HEK293 (cell line): ENCODE results near the gene TMEM200A.

Experiments
- HOXC10 ChIP-seq: sonication (generic); formaldehyde crosslinking; IDR thresholded peaks from 2 replicates; pipeline ENCODE4 v1.8.1; 2023; ENCODE audit warnings: mild to moderate bottlenecking, missing genetic modification reagents
- RBAK ChIP-seq: fragments of 450-650 bp; formaldehyde crosslinking; IDR thresholded peaks from 2 replicates; pipeline ENCODE4 v1.5.1; 2016; ENCODE audit warnings: missing biosample characterization, missing genetic modification characterization
- YY1 ChIP-seq: fragments of 450-650 bp; formaldehyde crosslinking; IDR thresholded peaks from 2 replicates; pipeline ENCODE4 v1.5.1; 2018; ENCODE audit warnings: missing biosample characterization, missing genetic modification characterization
- ZBTB1 ChIP-seq: fragments of 450-650 bp; formaldehyde crosslinking; IDR thresholded peaks from 2 replicates; pipeline ENCODE4 v1.5.1; 2016; ENCODE audit warnings: missing biosample characterization, missing genetic modification characterization
- ZBTB21 ChIP-seq: fragments of 450-650 bp; formaldehyde crosslinking; IDR thresholded peaks from 2 replicates; pipeline ENCODE4 v1.5.1; 2017; ENCODE audit warnings: missing biosample characterization, missing genetic modification characterization
- TF ChIP-seq, protein P1 (sequence below): fragments of 450-650 bp; formaldehyde crosslinking; IDR thresholded peaks from 2 replicates; pipeline ENCODE4 v1.5.1; 2016; ENCODE audit warnings: missing biosample characterization, missing genetic modification characterization, low read depth
- TF ChIP-seq, protein P2 (sequence below): fragments of 450-650 bp; formaldehyde crosslinking; IDR thresholded peaks from 2 replicates; pipeline ENCODE4 v1.5.1; 2016; ENCODE audit warnings: missing biosample characterization, missing genetic modification characterization, low read depth

- TF ChIP-seq, protein P1, sequence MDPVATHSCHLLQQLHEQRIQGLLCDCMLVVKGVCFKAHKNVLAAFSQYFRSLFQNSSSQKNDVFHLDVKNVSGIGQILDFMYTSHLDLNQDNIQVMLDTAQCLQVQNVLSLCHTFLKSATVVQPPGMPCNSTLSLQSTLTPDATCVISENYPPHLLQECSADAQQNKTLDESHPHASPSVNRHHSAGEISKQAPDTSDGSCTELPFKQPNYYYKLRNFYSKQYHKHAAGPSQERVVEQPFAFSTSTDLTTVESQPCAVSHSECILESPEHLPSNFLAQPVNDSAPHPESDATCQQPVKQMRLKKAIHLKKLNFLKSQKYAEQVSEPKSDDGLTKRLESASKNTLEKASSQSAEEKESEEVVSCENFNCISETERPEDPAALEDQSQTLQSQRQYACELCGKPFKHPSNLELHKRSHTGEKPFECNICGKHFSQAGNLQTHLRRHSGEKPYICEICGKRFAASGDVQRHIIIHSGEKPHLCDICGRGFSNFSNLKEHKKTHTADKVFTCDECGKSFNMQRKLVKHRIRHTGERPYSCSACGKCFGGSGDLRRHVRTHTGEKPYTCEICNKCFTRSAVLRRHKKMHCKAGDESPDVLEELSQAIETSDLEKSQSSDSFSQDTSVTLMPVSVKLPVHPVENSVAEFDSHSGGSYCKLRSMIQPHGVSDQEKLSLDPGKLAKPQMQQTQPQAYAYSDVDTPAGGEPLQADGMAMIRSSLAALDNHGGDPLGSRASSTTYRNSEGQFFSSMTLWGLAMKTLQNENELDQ (tag by site-specific recombination): no peak
- TF ChIP-seq, protein P2, sequence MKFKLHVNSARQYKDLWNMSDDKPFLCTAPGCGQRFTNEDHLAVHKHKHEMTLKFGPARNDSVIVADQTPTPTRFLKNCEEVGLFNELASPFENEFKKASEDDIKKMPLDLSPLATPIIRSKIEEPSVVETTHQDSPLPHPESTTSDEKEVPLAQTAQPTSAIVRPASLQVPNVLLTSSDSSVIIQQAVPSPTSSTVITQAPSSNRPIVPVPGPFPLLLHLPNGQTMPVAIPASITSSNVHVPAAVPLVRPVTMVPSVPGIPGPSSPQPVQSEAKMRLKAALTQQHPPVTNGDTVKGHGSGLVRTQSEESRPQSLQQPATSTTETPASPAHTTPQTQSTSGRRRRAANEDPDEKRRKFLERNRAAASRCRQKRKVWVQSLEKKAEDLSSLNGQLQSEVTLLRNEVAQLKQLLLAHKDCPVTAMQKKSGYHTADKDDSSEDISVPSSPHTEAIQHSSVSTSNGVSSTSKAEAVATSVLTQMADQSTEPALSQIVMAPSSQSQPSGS (tag by site-specific recombination): no peak
- no peak for TF ChIP-seq ZBTB1 (tag by site-specific recombination)
- no peak for TF ChIP-seq HOXC10 (CRISPR knock-in tag)
- TF ChIP-seq RBAK (tag by site-specific recombination): no peak
- no peak for TF ChIP-seq ZBTB21 (tag by site-specific recombination)
- TF ChIP-seq YY1 (tag by site-specific recombination): no peak
These were observed 6.2 kb downstream of the TMEM200A start for GRCh38 chr6:130371921-130372420.
